ENCODE data around the gene NRG3.

The NRG3 gene

DNA sequence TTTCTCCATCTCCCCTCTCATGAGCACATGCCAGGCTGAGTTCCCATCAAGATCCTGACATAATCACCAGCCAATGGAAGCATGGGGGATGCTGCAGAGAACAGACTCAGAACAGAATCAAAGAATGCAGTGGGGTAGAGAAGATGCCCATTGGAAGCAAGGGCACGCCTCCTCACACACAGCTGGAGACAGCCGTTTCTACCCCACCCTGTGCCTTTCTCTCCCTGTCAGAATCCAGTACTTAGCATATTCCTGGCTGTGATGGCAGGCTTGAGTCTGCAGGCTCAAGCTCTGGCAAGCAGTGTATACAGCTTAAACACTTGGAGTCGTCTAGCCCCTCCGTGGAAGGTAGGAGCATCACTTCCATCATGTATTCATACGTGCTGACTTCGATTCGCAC lies 867.9 kb downstream of the NRG3 start:
- TF ChIP-seq CTCF (IDR thresholded peaks at IDR 0.05; ENCODE audit: low read depth, low read length, missing control alignments): no peak
- DNase-seq (ENCODE audit: extremely low read depth, low read depth): no peak
- H3K4me3 ChIP-seq (replicated peaks; ENCODE audit: low read depth, low read length): no peak overlapping the region

DNA sequence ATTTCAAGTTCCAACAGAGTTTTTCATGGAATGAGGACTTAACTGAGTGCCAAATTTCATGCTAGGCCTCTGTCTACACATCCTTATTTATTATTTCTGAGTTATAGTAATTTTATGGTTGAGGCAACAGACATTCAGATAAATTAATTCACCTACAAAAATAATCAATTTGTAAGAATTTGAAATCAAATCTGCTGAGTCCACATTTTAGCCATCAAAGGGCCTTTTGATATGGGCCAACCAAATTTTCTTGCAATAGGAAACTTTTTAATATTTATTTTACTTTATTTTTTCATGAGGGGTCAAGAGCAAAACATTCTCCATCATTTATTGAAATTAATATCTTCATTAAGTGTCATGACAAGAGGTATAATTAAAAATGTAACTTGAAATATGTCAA lies 875.5 kb downstream of the NRG3 start:
- H3K4me3 ChIP-seq (replicated peaks; ENCODE audit: low read depth, low read length): no peak overlapping the region
- no peak for TF ChIP-seq CTCF (IDR thresholded peaks at IDR 0.05; ENCODE audit: low read depth, low read length, missing control alignments)
- DNase-seq (ENCODE audit: extremely low read depth, low read depth): no peak

DNA sequence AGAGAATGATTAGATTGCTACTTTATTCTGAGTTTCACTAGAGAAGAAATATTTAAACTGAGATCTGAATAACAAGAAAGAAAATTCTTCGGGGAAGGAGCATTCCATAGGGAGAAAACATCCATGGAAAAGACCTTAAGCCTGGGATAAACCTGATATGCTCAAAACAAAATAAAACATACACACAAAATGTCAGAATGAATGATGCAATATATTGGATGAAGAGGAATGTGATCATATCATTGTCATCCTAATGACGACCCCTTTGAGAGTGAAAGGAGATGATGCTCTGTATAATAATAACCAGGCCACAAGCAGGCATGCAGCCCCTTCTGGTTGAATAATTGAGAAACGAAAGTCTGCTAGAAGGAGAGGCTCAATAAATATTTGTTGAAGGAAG lies 882.4 kb downstream of the NRG3 start:
- TF ChIP-seq CTCF (IDR thresholded peaks at IDR 0.05; ENCODE audit: low read depth, low read length, missing control alignments): no peak
- no peak overlapping the region for H3K4me3 ChIP-seq (replicated peaks; ENCODE audit: low read depth, low read length)
- no peak for DNase-seq (ENCODE audit: extremely low read depth, low read depth)

- DNase-seq (ENCODE audit: extremely low read depth, low read depth): no peak
- no peak overlapping the region for H3K4me3 ChIP-seq (replicated peaks; ENCODE audit: low read depth, low read length)
- TF ChIP-seq CTCF (IDR thresholded peaks at IDR 0.05; ENCODE audit: low read depth, low read length, missing control alignments): no peak
Measured at GRCh38 chr10:82757901-82758300, 882.9 kb downstream of the NRG3 start.

GRCh38 chr10:82759050-82759449 lies 884.1 kb downstream of the NRG3 start:
- DNase-seq (ENCODE audit: extremely low read depth, low read depth): no peak
- no peak for TF ChIP-seq CTCF (IDR thresholded peaks at IDR 0.05; ENCODE audit: low read depth, low read length, missing control alignments)
- no peak overlapping the region for H3K4me3 ChIP-seq (replicated peaks; ENCODE audit: low read depth, low read length)

GRCh38 chr10:82762641-82763040 lies 887.6 kb downstream of the NRG3 start:
- no peak overlapping the region for H3K4me3 ChIP-seq (replicated peaks; ENCODE audit: low read depth, low read length)
- no peak for TF ChIP-seq CTCF (IDR thresholded peaks at IDR 0.05; ENCODE audit: low read depth, low read length, missing control alignments)
- no peak for DNase-seq (ENCODE audit: extremely low read depth, low read depth)

DNA sequence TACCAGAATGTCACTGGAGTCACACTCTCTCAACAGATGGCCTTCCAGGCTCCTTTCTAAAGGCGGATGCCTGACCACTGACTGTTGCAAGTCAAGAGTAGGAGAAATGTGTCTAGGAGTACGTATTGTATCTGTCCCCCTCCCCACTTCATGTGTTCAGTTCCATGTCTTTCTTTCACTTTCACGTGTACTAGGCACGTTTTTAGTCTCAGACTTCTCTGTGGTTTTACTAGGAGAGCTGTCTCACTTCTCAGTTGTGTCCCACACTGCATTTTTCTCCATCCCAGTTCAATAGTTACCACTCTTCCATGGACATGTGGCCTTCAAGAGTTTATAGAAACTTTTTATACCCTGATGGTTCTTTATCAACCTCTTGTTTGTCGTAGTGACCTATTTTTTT lies 893.0 kb downstream of the NRG3 start:
- DNase-seq (ENCODE audit: extremely low read depth, low read depth): no peak

More for the DNA sequence above, 893.0 kb downstream of the NRG3 start:
- no peak overlapping the region for H3K4me3 ChIP-seq (replicated peaks; ENCODE audit: low read depth, low read length)
- no peak for TF ChIP-seq CTCF (IDR thresholded peaks at IDR 0.05; ENCODE audit: low read depth, low read length, missing control alignments)
